HFF-Myc (cell line): ENCODE measurements around the gene CDK7.
"Not testable (repeated sequence)": the region's sequence is repeated elsewhere in the genome, so short reads cannot be mapped to it uniquely, and the experiment has no call there.

Experiments
- DNase-seq: peaks from one replicate; pipeline ENCODE4 v3.0.0-alpha.2; 2011; ENCODE audit warnings: low read depth; ENCODE audit errors: extremely low read depth
- H3K4me3 ChIP-seq: replicated peaks from 2 replicates; pipeline ENCODE4 v1.5.1; 2011; ENCODE audit warnings: low read depth, mild to moderate bottlenecking, control low read depth, low read length
- TF ChIP-seq, protein P1 (sequence below): IDR thresholded peaks from 2 replicates; pipeline ENCODE4 v1.5.1; 2012; ENCODE audit warnings: mild to moderate bottlenecking, low read depth, low read length, control low read depth; ENCODE audit errors: missing control alignments

Gene CDK7

DNA sequence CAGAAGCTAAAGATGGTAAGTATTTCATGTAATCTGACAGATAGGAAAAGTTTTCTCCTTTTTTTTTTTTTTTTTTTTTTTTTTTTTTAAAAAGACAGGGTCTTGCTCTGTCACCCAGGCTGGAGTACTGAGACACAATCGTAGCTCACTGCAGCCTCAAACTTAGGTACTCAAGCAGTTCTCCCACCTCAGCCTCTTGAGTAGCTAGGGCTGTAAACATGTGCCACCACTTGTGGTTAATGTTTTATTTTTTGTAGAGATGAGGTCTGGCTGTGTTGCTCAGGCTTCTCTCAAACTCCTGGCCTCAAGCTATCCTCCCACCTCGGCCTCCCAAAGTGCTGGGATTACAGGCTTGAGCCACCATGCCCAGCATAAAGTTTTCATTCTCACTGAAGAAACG is 17.8 kb downstream of the CDK7 start:
- TF ChIP-seq, protein P1, sequence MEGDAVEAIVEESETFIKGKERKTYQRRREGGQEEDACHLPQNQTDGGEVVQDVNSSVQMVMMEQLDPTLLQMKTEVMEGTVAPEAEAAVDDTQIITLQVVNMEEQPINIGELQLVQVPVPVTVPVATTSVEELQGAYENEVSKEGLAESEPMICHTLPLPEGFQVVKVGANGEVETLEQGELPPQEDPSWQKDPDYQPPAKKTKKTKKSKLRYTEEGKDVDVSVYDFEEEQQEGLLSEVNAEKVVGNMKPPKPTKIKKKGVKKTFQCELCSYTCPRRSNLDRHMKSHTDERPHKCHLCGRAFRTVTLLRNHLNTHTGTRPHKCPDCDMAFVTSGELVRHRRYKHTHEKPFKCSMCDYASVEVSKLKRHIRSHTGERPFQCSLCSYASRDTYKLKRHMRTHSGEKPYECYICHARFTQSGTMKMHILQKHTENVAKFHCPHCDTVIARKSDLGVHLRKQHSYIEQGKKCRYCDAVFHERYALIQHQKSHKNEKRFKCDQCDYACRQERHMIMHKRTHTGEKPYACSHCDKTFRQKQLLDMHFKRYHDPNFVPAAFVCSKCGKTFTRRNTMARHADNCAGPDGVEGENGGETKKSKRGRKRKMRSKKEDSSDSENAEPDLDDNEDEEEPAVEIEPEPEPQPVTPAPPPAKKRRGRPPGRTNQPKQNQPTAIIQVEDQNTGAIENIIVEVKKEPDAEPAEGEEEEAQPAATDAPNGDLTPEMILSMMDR = no peak
- H3K4me3 ChIP-seq = no peak overlapping the region
- DNase-seq = no peak

DNA sequence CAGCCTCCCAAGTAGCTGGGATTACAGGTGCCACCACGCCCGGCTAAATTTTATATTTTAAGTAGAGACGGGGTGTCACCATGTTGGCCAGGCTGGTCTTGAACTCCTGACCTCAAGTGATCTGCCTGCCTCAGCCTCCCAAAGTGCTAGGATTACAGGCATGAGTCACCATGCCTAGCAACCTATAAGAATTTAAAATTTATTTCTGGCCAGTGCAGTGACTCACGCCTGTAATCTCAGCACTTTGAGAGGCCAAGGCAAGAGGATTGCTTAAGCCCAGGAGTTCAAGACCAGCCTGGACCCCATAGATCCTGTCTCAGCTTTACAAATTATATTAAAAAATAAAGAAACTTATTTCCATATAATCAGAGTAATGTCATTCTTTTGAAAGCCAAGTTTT is 21.3 kb downstream of the CDK7 start:
- not testable (repeated sequence) for DNase-seq, H3K4me3 ChIP-seq

DNA sequence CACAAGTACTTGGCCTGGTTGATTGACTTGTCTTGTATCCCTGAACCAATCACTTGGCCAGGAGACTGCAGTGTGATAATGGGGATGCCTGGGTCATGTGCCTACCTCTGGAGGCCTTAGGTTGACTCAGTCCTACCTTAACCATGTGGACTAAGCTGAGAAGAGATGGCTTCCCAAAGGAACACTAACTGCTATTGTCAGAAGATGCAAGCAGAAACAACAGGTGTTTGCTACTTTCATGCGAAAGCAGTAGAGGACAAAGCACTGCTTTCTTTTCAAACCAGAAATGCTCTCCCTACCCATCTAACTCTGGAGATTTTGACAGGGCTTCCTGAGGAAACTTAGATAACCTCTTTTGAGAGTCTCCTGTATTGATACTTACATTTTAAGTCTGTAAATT is 22.9 kb downstream of the CDK7 start:
- H3K4me3 ChIP-seq = no peak overlapping the region
- TF ChIP-seq, protein P1 = no peak
- DNase-seq = no peak

DNA sequence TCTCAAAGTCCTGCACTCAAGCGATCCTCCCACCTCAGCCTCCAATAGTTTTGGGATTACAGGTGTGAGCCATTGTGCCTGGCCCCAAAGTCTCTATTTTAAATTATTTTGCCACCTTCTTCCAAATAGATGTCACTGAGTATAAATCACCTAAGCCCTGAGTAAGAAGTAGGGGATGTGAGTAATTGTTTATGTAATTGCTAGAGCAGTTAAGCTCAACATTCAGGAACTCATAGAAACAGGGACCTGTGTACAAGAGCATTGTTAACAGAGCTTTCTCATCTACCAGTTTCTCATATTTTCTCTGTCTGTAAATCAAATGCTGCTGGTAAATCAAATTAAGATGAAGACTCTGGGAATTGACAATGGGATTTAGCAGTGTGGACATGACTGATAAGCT is 26.3 kb downstream of the CDK7 start:
- TF ChIP-seq, protein P1 = no peak
- no peak for DNase-seq
- no peak overlapping the region for H3K4me3 ChIP-seq

DNA sequence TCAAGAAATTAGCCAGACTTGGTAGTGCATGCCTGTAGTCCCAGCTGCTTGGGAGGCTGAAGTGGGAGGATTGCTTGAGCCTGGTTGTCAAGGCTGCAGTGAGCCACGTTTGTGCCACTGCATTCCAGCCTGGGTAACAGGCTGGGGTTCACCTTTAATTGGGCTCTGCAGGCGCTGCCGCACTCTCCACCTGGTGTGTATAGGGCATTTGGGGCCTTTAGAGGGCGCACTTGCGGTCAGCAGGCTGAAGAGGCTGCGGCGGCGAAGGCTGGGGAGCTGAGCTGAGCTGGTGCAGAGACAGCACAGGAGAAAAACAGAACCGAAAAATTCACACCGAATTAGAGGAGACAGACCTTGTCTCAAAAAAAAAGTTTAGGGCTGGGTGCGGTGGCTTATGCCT is 31.2 kb downstream of the CDK7 start:
- H3K4me3 ChIP-seq = no peak overlapping the region
- TF ChIP-seq, protein P1 = peak; percentile 48
- DNase-seq = no peak

DNA sequence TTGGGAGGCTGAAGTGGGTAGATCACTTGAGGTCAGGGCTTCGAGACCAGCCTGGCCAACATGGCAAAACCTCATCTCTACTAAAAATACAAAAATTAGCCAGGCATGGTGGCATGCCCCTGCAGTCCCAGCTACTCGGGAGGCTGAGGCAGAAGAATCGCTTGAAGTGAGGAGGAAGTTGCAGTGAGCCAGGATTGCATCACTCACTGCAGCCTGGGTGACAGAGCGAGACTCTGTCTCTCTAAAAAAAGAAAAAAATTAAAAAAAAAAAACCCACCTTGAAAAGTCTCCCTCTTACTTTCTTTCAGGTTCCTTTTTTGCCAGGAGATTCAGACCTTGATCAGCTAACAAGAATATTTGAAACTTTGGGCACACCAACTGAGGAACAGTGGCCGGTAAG is 34.2 kb downstream of the CDK7 start:
- TF ChIP-seq, protein P1 = no peak
- DNase-seq = no peak
- H3K4me3 ChIP-seq = no peak overlapping the region

DNA sequence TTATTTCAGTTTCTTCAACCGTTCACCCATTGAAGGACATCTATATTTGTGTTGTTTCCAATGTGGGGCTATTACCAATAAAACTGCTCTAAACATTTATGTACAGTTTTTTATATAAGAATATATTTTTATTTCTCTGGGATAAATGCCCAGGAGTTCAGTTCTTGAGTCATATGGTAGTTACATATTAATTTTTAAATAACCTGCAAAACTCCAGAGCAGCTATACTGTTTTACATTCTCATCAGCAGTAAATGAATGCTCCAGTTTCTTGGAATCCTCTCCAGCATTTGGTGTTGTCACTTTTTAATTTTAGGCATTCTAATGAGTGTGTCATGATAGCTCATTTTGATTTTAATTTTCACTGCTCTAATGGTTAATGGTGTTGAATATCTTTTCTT is 36.2 kb downstream of the CDK7 start:
- no peak for DNase-seq
- H3K4me3 ChIP-seq = no peak overlapping the region
- TF ChIP-seq, protein P1 = no peak

DNA sequence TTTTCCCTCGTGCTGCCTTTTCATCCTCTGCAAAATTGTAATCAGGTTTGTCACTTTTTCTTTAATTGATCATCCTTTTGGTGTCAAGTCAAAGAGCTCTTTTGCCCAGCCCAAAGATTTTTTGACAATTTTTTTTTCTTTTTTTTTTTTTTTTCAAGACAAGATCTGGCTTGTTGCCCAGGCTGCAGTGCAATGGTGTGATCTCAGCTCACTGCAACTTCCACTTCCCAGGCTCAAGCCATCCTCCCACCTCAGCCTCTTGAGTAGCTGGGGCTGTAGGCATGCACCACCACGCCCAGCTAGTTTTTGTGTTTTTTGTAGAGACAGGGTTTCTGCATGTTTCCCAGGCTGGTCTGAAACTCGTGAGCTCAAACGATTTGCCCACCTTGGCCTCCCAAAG is 36.7 kb downstream of the CDK7 start:
- no peak overlapping the region for H3K4me3 ChIP-seq
- DNase-seq = no peak
- TF ChIP-seq, protein P1 = no peak
